Measurements from ENCODE around the gene PLXNA4.

GRCh38 chr7:132565441-132565840 is 10.8 kb downstream of the PLXNA4 start:
- TF ChIP-seq CTCF (IDR thresholded peaks at IDR 0.05) (no peak), POLR2A (IDR thresholded peaks at IDR 0.05) (no peak)
